Urinary bladder (tissue), 4 donors: Measurements from ENCODE around the gene RHOD. TPM values are rescaled to one million over a fixed set of nuclear protein-coding genes. Genes with fewer than 3 reads are reported as not detected.

ENCODE experiments used
- DNase-seq: peaks from one replicate; pipeline ENCODE4 v3.0.0-alpha.2; 2015; ENCODE audit errors: extremely low spot score
- H3K27ac ChIP-seq: one replicate; pipeline ENCODE4 v1.5.1; 2013; ENCODE audit warnings: low read depth, mild to moderate bottlenecking, moderate library complexity
- H3K36me3 ChIP-seq: one replicate; pipeline ENCODE4 v1.6.1; 2013; ENCODE audit warnings: mild to moderate bottlenecking, moderate library complexity; ENCODE audit not compliant: insufficient read depth
- H3K4me1 ChIP-seq: one replicate; pipeline ENCODE4 v1.6.1; 2013; ENCODE audit warnings: mild to moderate bottlenecking, moderate library complexity; ENCODE audit not compliant: insufficient read depth
- H3K4me3 ChIP-seq: one replicate; pipeline ENCODE4 v1.5.1; 2013; ENCODE audit warnings: low read depth, low read length
- WGBS: extraction: QIAGEN DNeasy Blood & Tissue Kit; methylation state at CpG from one replicate; pipeline ENCODE4 v1.1.7; 2013; 5-methylcytosine and 5-hydroxymethylcytosine counted together
- polyA plus RNA-seq: library from polyadenylated mRNA; stranded (reverse); fragments of 200-250 nt; gene quantifications from one replicate; pipeline ENCODE4 v1.2.3, GENCODE V29; 2013
- total RNA-seq: library from RNA; depleted of rRNA; stranded (reverse); fragments of >200 nt; gene quantifications from one replicate; pipeline ENCODE4 v1.2.3, GENCODE V29; 2014
- donor health status: healthy with polysubstance abuse.
- donor health status: healthy.

RHOD gene
- total and polyA plus RNA-seq, 2 donors: 3.9 to 10.1 TPM

DNA sequence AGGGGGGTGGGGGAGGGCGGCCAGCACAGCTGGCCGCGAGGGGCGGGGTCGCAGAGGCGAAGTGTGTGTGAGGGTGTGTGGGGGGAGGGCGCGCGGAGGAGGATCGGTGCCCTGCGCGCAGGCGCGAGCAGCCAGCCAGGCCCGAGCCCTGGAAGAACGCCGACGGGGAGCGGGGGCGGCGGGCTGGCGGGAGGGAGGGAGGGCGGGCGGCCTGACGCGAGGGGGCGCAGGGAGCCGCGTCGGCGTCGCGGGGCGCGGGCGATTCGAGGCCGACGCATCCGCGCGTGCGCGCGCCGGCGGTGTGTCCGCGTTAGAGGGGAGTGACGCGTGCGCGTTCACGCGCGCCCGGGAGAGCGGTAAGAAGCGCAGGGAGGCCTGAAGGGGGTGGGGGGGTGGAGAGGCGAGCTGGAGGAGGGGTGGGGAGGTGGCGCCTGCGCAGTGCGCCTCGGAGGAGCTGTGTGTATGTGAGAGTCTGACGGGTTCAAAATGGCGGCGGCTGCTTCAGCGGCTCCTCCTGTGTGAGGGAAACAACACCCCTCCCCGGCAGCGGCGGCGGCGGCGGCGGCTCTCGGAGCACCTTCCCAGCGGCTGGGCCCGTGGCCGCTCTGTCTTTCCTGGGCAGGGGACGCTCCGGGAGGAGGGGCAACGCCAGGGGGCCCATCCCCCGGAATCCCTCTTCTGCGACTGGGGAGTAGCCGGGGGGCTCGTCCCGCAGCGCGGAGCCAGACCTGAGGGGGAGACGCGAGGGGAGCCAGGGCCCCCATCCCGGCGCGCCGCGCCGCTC lies 62.3 kb downstream of the RHOD start, which contains the start of gene KDM2A:
Gene KDM2A (plus strand): TSS at position 463 of the 784 bp plus-strand sequence. CDS start 2,054 bp downstream, outside the sequence.
- Histone ChIP-seq H3K4me3 (peak within 1 kb of the TSS; percentile 100), H3K27ac (peak within 1 kb of the TSS; percentile 100), H3K4me1 (no peaks in the 10 kb centered on the region), H3K36me3 (peaks cover 2% of the 10 kb centered on the region)
- under 1% methylated on average over 97 of the region's 97 CpGs for WGBS
- DNase-seq: peak; percentile 94

DNA sequence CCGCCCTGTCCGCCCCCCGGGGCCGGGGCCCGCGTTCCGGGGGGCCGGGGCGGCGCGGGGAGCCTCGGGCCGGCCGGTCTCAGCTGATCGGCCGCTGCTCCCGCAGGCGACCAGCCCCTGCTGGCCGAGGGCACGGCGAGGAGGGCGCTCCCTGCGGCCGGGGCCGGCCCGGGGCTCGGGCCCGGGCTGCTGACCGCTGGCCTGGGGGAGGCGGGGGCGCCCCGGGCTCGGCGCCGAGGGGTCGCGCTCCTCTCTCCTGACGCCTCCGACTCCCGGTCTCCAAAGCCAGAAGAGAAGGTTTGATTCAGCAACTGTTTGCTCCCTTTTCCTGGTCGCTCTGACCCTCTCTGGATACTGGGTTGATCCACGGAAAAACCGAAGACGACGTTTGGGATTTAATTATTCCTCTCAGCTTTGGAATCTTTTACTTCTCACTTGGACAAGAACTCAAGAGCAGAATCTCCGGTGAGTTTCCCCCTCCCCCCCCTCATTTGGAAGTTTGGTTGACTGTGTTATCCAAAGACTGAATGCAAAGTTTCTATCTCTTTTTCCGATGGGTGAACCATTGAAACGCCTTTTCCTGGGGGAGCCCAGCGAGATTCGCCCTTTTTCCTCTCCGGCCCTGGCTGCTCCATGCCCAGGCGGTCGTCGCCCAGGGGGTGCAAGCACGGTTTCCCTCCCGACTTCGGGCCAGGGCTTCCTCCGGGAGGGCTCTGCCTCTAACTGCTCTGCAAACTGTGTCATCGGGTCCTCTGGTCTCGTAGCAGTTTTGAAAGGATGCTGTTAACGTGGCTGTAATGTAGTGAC lies 63.1 kb downstream of the RHOD start:
- Histone ChIP-seq H3K27ac (peak overlapping the region; percentile 100), H3K4me3 (peak overlapping the region; percentile 100), H3K36me3 (peaks cover 2% of the 10 kb centered on the region), H3K4me1 (no peaks in the 10 kb centered on the region)
- DNase-seq: no peak
- under 1% methylated on average over 61 of the region's 61 CpGs for WGBS

DNA sequence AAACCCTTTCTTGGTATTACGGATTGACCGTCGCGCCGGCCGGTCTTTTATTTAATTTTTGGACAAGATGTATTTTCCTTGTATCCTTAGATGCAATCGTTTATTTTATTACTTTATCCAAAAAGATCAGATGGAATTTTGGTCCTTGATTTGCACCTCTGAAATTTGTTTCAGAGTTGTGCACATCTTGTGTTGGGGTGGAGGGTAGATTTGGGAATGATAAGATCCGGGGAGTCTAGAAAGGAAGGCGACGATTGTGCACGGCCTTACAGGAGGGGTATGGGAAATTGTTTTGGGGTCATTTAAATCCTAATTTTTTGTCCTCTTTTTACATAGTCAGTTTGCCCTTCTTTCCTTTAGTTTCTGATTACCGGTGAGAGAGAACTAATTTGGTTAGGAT lies 63.8 kb downstream of the RHOD start:
- H3K27ac ChIP-seq: peak overlapping the region; percentile 31
- no peak for DNase-seq
- no peaks in the 10 kb centered on the region for H3K4me1 ChIP-seq
- H3K36me3 ChIP-seq: peaks cover 2% of the 10 kb centered on the region
- under 1% methylated on average over 12 of the region's 12 CpGs for WGBS
- H3K4me3 ChIP-seq: peak overlapping the region; percentile 100

DNA sequence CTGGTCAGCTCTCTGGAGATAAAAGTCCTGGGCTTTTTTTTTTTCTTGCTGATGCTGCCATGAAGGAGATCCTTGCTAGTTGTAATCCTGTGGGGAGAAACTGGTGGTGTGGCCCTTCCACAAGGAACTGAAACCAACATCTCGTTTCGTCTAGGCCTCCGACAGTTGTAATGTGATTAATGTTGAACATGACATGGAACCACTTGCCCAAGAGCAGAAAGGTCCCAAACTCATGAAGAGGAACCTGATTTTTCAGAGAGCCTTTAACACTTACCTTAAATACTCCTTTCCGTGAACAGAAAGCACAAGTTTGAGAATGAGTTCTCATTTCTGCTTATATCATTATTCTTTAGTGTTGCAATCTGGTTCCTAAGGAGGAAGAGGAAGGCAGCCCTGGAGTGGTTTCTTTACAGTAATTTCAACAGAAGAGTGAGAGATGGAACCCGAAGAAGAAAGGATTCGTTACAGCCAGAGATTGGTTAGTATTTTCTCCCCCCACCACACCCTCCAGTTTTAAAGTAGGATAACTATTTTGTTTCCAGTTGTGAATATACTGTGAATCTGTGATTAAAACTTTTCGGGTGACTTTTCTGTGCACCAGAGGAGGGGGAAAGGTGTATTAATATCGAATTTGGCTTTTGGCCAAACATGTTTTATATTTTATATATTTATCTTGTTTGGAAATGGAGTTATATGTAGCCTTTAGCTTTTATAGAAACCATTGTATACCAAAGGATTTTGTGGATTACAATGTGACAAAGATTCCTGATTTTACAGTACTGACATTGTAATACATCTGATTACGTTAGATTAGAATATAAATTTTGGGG lies 64.4 kb downstream of the RHOD start:
- Histone ChIP-seq H3K4me1 (no peaks in the 10 kb centered on the region), H3K4me3 (peak overlapping the region; percentile 100), H3K27ac (peak overlapping the region; percentile 38), H3K36me3 (peaks cover 2% of the 10 kb centered on the region)
- no peak for DNase-seq
- WGBS: 6% methylated on average over 9 of the region's 9 CpGs

Other genes with a start within 250 kb of the RHOD start
- gene RCE1, start 213.4 kb upstream of the RHOD start, total RNA-seq: 12.2 TPM
- gene RCE1, start 213.4 kb upstream of the RHOD start, polyA plus RNA-seq: 18.7 TPM
- 3.7 TPM for gene LRFN4, start 199.8 kb upstream of the RHOD start, total RNA-seq
- gene LRFN4, start 199.8 kb upstream of the RHOD start, polyA plus RNA-seq: 19.1 TPM
- 3.6 TPM for gene PC, start 98.5 kb upstream of the RHOD start, total RNA-seq
- 12.6 TPM for gene PC, start 98.5 kb upstream of the RHOD start, polyA plus RNA-seq
- not detected for gene C11orf86, start 81.5 kb upstream of the RHOD start, total RNA-seq
- gene C11orf86, start 81.5 kb upstream of the RHOD start, polyA plus RNA-seq: not detected
- gene SYT12, start 33.7 kb upstream of the RHOD start, total RNA-seq: 0.26 TPM
- 0.20 TPM for gene SYT12, start 33.7 kb upstream of the RHOD start, polyA plus RNA-seq
- 74.8 TPM for gene KDM2A, start 62.4 kb downstream of the RHOD start, total RNA-seq
- gene KDM2A, start 62.4 kb downstream of the RHOD start, polyA plus RNA-seq: 47.8 TPM
- 21.1 TPM for gene GRK2, start 209.6 kb downstream of the RHOD start, total RNA-seq
- 66.3 TPM for gene GRK2, start 209.6 kb downstream of the RHOD start, polyA plus RNA-seq
- gene ANKRD13D, start 232.5 kb downstream of the RHOD start, total RNA-seq: 25.2 TPM
- 44.0 TPM for gene ANKRD13D, start 232.5 kb downstream of the RHOD start, polyA plus RNA-seq
- 23.6 TPM for gene SSH3, start 246.7 kb downstream of the RHOD start, total RNA-seq
- 52.7 TPM for gene SSH3, start 246.7 kb downstream of the RHOD start, polyA plus RNA-seq